Embryonic facial prominence (tissue), 1 donor: Measurements from ENCODE around the gene ZKSCAN1.
A peak's percentile ranks its signal among the peaks of the same experiment; 100 is the strongest.

ENCODE experiments used
- DNase-seq: peaks from one replicate; pipeline ENCODE4 v3.0.0-alpha.2; 2016; ENCODE audit errors: extremely low spot score

The ZKSCAN1 gene

DNA sequence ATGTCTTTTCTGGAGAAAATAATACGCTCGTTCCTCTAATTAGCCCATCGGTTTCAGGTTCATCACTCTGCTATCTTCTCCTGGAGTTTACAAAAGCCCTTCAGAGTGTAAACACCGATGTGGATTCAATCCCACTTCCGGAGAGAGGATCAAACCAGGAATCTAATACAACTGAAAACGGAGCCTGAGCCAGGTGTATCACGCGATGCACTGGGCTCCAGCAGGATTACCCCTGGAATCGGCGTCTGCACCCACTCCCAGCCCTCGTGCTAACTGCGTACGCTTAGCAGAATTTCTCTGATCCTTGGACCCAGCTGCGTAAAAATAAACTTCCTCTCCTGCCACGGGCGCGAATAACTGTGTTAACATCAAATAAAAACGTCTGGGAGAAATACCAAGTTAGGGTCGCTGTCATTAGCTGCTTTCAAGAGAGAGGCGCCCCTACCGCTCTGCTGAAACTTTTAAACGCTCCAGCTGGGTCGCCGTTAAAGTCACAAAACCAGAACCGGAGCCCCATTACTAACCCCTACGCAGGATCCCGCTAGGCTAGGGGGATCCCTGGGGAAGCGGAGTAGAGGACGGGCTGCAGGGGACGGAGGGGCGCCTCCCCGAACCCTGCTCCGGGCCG lies 65.6 kb downstream of the ZKSCAN1 start:
- DNase-seq: no peak

DNA sequence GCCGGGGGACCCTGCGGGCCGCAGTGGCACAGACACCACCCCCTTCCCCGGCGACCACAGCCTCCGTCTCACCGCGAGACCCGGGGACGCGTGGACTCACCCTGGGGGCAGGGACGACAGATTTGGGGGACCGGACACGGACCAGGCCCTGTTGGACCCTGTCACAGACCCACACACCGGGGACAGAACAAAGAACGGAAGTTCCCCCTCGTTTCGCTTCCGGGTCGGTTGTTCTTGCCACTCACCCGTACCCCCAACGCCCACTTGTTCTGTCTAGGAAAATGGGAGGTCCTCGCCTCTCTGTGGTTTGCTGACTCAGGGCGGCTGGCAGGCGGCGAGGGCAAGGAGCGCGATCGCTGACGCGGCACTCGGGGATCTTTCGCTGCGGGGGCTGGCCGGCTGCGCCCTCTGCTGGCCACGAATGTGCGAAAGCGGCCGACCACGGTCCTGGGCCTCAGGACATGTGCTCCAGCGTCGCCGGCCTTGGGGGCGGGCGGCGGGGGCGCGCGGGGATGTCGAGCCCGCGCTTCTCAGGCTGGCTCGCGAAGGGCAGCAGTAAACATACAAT lies 66.2 kb downstream of the ZKSCAN1 start, which contains the start of gene ZNF3:
TSS of gene ZNF3 (minus strand) at position 189 of the 568 bp plus-strand sequence. CDS start 4,366 bp downstream, outside the sequence.
- peak; percentile 97 for DNase-seq

DNA sequence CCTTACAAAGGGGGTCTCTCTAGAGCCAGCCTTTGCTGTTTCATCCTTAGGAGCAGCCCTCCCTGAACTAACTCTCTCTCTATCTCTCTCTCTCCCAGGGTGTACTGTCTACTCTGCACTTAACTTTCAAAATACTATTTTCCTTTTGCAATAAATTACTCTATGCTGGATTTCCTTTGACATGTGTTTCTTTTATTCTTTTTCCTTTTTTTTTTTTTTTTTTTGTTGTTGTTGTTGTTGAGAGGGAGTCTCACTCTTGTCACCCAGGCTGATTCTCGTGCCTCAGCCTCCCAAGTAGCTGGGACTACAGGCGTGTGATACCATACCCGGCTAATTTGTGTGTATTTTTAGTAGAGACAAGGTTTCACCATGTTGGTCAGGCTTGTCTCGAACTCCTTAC lies 67.6 kb downstream of the ZKSCAN1 start:
- DNase-seq: no peak

DNA sequence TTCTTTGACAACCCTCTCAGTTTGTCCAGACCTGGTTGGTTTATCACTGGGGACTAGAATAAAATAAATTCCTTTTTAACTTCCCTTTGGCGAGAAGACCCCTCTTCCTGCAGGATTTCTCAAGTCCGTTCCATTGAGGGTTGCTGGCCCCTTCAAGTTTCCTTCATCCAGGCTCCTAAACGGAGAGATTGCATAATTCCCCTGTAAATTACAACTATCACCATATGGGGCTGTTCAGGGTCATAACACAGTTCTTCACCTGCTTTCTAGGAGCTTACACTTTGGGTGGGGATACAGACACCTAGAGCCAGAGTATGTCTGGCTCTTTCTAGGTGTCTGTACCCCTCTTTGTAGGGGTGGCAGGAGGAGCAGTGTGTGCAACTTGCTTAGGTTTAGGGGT lies 70.1 kb downstream of the ZKSCAN1 start:
- no peak for DNase-seq

DNA sequence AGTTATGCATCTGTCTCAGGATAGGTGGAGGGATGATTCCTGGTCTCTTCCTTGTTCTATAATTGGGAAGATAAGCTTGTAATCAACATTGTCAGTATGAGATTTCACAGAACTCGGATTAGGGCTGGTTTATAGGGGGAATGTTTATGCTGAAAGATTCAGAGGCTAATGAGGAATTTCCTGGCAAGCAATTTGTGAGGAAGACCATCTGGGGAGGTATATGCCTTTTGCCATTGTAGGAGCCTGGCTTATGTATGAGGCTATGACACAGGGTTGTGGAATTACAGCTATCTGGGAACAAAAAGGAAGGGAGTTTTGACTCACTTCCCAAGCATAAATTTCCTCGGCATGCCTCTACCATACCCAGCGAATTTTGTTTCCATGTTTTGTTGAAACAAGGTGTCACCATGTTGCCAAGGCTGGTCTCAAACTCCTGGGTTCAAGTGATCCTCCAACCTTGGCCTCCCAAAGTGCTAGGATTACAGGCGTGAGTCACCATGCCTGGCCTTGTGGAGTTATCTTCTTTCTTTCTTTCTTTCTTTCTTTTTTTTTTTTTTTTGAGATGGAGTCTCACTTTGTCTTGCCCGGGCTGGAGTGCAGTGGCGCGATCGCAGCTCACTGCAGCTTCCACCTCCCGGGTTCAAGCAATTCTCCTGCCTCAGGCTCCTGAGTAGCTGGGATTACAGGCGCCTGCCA lies 71.8 kb downstream of the ZKSCAN1 start:
- DNase-seq: no peak

DNA sequence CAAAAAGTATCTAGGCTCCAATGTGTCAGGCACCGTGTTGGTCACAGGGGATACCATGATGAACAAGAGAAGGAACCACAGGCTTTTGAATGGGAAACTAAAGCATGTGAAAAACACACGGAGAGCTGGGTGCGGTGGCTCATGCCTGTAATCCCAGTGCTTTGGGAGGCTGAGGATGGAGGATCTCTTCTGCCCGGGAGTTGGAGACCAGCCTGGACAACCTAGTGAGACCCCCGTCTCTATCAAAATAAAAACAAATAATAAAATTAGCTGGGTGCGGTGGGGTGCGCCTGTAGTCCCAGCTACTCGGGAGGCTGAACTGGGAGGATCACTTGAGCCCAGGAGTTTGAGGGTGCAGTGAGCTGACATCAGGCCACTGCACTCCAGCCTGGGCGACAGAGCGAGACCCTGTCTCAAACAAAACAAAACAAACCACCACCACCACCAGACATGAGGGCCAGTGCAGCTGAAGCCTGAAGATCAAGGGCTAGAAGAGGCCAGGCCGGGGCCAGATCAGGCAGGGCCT lies 72.8 kb downstream of the ZKSCAN1 start:
- DNase-seq: no peak

DNA sequence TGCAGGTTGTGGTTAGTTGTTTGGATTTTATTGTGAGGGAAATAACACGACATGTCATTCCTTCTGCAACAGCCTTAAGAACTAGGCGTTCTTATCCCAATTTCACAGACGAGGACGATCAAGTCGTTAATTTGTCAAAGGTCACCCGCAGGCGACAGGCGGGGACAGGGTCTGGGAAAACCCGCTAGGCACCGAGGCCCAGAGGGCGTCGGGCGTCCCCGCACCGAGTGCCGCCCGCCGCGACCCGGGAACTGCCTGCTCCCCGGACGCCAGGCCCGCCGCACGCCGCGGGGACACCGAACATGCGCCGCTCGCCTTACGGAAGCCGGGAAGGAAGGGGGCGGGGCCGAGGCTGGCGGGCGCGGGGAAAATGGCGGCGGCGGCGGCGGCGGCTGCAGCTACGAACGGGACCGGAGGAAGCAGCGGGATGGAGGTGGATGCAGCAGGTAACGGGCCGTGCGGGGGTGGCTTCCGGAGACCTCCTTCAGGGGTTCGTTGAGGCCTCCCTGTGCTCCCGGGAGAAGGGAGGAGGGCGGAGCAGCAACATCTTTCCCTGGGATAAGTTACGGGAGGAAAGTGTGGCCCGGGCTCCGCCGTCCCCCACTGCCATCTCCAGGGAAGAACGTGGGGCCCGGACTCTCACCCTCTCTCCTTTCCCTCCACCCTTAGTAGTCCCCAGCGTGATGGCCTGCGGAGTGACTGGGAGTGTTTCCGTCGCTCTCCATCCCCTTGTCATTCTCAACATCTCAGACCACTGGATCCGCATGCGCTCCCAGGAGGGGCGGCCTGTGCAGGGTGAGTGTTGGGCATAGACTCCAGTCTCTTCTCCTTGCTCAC lies 73.4 kb downstream of the ZKSCAN1 start, which contains the start of gene COPS6:
TSS of gene COPS6 (plus strand) at position 349 of the 837 bp plus-strand sequence. CDS start at position 371, 22 bp downstream.
- DNase-seq: peak; percentile 34

DNA sequence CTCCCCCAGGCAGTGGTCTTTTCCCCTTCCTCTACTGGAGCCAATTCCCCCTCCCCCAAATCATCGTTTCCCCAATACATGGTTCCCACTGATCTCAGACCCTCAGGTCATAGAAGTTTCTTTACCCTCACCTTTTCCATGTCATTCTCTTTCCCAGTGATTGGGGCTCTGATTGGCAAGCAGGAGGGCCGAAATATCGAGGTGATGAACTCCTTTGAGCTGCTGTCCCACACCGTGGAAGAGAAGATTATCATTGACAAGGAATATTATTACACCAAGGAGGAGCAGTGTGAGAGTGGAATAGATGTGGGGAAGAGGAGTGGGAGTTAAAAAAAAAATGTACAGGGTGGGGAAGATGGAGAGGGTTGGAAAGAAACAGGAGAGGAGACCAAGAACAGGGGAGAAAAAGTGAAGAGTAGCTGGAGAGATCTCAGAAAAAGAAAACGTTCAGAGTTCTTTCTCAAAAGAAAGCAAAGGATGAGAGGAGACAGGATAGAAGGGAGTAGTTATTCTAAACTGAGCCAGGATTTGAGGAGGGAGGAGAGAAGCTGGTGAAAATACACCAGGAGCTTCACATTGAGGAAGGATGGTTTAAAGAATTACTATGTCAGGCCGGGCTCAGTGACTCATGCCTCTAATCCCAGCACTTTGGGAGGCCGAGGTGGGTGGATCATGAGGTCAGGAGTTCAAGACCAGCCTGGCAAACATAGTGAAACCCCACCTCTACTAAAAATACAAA lies 74.2 kb downstream of the ZKSCAN1 start:
- DNase-seq: no peak

DNA sequence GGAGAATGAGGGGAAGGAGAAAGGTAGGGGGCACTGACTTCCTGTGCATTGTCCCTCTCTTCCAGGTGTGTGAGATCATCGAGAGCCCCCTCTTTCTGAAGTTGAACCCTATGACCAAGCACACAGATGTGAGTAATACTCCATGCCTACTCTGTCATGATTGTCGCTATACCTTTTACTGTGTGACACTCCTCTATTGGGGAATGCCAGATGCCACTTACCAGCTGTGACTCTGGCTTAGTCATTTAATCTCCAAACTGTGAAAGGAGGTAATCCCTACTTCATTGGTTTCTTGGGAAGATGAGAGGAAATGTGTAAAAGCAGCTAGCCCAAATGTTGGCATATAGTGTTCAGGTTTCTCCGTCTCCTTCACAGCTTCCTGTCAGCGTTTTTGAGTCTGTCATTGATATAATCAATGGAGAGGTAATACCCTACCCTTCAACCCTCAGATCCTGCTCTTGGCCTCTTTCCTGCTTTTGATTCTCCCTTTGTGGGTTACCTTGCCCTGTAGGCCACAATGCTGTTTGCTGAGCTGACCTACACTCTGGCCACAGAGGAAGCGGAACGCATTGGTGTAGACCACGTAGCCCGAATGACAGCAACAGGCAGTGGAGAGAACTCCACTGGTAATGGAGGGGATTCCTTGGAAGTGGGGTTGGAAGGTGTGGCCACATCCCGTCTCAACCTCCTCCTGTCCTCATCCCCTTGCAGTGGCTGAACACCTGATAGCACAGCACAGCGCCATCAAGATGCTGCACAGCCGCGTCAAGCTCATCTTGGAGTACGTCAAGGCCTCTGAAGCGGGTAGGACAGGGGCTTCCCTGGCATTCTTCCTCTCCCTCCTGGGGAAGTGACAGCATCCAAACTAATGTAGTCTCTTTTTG lies 75.4 kb downstream of the ZKSCAN1 start:
- no peak for DNase-seq
